ENCODE measurements around the gene ALDH1L1. TPM values are rescaled to one million over a fixed set of nuclear protein-coding genes. Genes with fewer than 3 reads are reported as not detected.

ALDH1L1 gene
- total and polyA plus RNA-seq, 2 of the 8 experiments (the other 6 are each of a cell fraction or from before 2014, with no cell fraction given): 0.98 to 1.6 TPM

DNA sequence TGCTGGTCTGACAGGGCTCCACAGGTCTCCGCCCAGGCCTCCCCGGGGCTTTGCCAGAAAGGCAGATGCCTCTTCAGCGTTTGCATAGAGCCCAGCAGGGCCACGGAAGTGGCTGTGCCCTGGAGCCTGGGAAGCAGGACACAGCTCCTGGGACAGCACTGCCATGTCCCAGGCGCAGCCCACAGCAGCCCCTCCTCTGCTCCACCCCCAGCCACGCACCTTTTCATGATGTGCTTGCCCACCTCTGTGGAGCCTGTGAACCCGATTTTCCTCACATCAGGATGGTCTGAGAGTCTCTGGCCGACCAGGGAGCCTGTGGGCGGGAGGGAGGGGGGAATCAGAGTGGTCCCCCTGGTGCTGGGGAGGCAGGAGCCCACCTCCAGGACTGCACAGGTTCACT lies 62.6 kb downstream of the ALDH1L1 start:
- H3K79me2 ChIP-seq (ENCODE audit: control insufficient read depth in 1 of 2, insufficient read depth in 2 of 2, low read length in 2 of 2): no peaks in the 10 kb centered on the region
- peak overlapping the region; percentile 22; the same call in 1 of the 2 replicates for H4K8ac ChIP-seq (ENCODE audit: extremely low read depth, insufficient read depth, low read length)
- H3K14ac ChIP-seq (ENCODE audit: insufficient read length): no peak overlapping the region
- no peak overlapping the region for H2BK120ac ChIP-seq (replicated peaks; ENCODE audit: low read depth, low read length)
- ChIA-PET CTCF (ENCODE audit: partially characterized antibody) (interaction anchor here (1.1 to 7.3 kb wide), 4 partner anchors 8 to 145 kb away, joined by 3 to 52 read pairs (median 20); no protein-coding TSS in a partner anchor), POLR2A (ENCODE audit: partially characterized antibody) (no interaction called here)
- H2BK12ac ChIP-seq (ENCODE audit: low read depth, low read length): no peak overlapping the region
- no peak overlapping the region for H2AK5ac ChIP-seq (ENCODE audit: low read depth, low read length)
- no peak overlapping the region for H4K91ac ChIP-seq (replicated peaks; ENCODE audit: insufficient read length, low read length)
- no peak overlapping the region for H3K18ac ChIP-seq (ENCODE audit: extremely low read depth, low read length)
- H4K5ac ChIP-seq (ENCODE audit: insufficient read length, low read depth, low read length): no peak overlapping the region
- no peak overlapping the region for H2BK15ac ChIP-seq (ENCODE audit: low read length)
- H3K36me3 ChIP-seq (ENCODE audit: control insufficient read depth in 2 of 4, insufficient read depth in 4 of 4, low read length in 3 of 4): no peaks in the 10 kb centered on the region
- no peak overlapping the region for H3K4me2 ChIP-seq (ENCODE audit: insufficient read depth in 1 of 2, low read depth in 2 of 2, low read length in 2 of 2)
- WGBS, 2 experiments (ENCODE audit: extremely low coverage in 1 of 2, insufficient coverage in 1 of 2, insufficient read length in 1 of 2, insufficient replicate concordance in 2 of 2, low coverage in 1 of 2, low lambda C conversion rate in 2 of 2, missing lambda C conversion rate in 1 of 2): 87% methylated on average over 7 of the region's 9 CpGs; no CpG with 5 or more reads in 1 of the 2 experiments
- no peak overlapping the region for H2AFZ ChIP-seq (ENCODE audit: low read length)
- H3K9ac ChIP-seq (replicated peaks in 1 of 4; ENCODE audit: extremely low read depth in 1 of 4, low read depth in 3 of 4, low read length in 3 of 4): no peak overlapping the region
- no peak overlapping the region for H2BK20ac ChIP-seq (ENCODE audit: low read length)
- no peaks in the 10 kb centered on the region for H4K20me1 ChIP-seq (replicated peaks in 1 of 2; ENCODE audit: control insufficient read depth in 1 of 2, insufficient read depth in 2 of 2, low read length in 2 of 2)
- no peaks in the 10 kb centered on the region; a peak in 1 of 4 replicates for H3K9me3 ChIP-seq (ENCODE audit: insufficient read depth in 2 of 2, low read depth in 1 of 2, low read length in 1 of 2)
- no peak overlapping the region for H3K56ac ChIP-seq (replicated peaks; ENCODE audit: insufficient read length, low read depth, low read length)
- TF ChIP-seq JUN (IDR thresholded peaks at IDR 0.05; ENCODE audit: low read depth, low read length) (no peak), RAD21 (IDR thresholded peaks at IDR 0.05 in 1 of 2, conservative IDR thresholded peaks at IDR 0.05 in 1 of 2; ENCODE audit: low read depth in 2 of 2, low read length in 2 of 2) (no peak), TBP (IDR thresholded peaks at IDR 0.05; ENCODE audit: low read depth, low read length) (no peak), FOSL1 (IDR thresholded peaks at IDR 0.05; ENCODE audit: insufficient read depth, low read depth, low read length) (no peak), TCF12 (IDR thresholded peaks at IDR 0.05; ENCODE audit: low read depth, low read length) (no peak), SRF (IDR thresholded peaks at IDR 0.05; ENCODE audit: low read depth, low read length) (no peak), NRF1 (IDR thresholded peaks at IDR 0.05; ENCODE audit: low read depth, low read length) (no peak), SUZ12 (IDR thresholded peaks at IDR 0.05; ENCODE audit: low read length) (no peak), JUND (IDR thresholded peaks at IDR 0.05; ENCODE audit: low read length) (no peak), POLR2AphosphoS5 (IDR thresholded peaks at IDR 0.05; ENCODE audit: low read depth, low read length) (no peak), BACH1 (IDR thresholded peaks at IDR 0.05; ENCODE audit: low read length) (no peak)
- TF ChIP-seq, protein P1, sequence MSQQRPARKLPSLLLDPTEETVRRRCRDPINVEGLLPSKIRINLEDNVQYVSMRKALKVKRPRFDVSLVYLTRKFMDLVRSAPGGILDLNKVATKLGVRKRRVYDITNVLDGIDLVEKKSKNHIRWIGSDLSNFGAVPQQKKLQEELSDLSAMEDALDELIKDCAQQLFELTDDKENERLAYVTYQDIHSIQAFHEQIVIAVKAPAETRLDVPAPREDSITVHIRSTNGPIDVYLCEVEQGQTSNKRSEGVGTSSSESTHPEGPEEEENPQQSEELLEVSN (IDR thresholded peaks at IDR 0.05): no peak
- H3K27ac ChIP-seq (ENCODE audit: low read depth, low read length): no peak overlapping the region
- no peaks in the 10 kb centered on the region for H3K27me3 ChIP-seq (replicated peaks in 1 of 4; ENCODE audit: control insufficient read depth in 3 of 4, extremely low read depth in 1 of 4, insufficient read depth in 3 of 4, low read length in 3 of 4)
- H3K23me2 ChIP-seq (ENCODE audit: low read depth, low read length): no peaks in the 10 kb centered on the region
- DNase-seq (ENCODE audit: low read depth in 1 of 2, low spot score in 2 of 2) (peak in 1 of 2 experiments; percentile 13), FAIRE-seq (no peak)
- no peak overlapping the region for H2BK5ac ChIP-seq (ENCODE audit: low read depth, low read length)
- no peaks in the 10 kb centered on the region; the same call in 1 of the 2 replicates for H3K79me1 ChIP-seq (ENCODE audit: low read depth, low read length)
- H3K4me1 ChIP-seq (replicated peaks in 1 of 4; ENCODE audit: control insufficient read depth in 3 of 4, insufficient read depth in 4 of 4, low read length in 3 of 4): no peaks in the 10 kb centered on the region
- no peak overlapping the region for H3K23ac ChIP-seq (ENCODE audit: insufficient read length)
- H3K4me3 ChIP-seq (ENCODE audit: extremely low read depth in 1 of 4, insufficient read depth in 2 of 4, low read depth in 3 of 4, low read length in 4 of 4): no peak overlapping the region
- H3K4ac ChIP-seq (replicated peaks; ENCODE audit: insufficient read length, low read depth, low read length): no peak overlapping the region
